OCI-LY7 (cell line): ENCODE data around the gene RPAIN.

Experiments used
- EZH2phosphoT487 ChIP-seq: fragments of 200-600 bp; sonication (generic); IDR thresholded peaks from 2 replicates; pipeline ENCODE4 v1.6.1; 2018; ENCODE audit warnings: low read depth, borderline replicate concordance, mild to moderate bottlenecking, mixed run types, antibody characterized with exemption, low read length, moderate library complexity, mixed read lengths
- TF ChIP-seq, protein P1 (sequence below): fragments of 200-600 bp; sonication (generic); conservative IDR thresholded peaks from 2 replicates; pipeline ENCODE4 v1.5.1; 2014; ENCODE audit warnings: mild to moderate bottlenecking, antibody characterized with exemption, low read length, moderate library complexity, mixed read lengths

DNA sequence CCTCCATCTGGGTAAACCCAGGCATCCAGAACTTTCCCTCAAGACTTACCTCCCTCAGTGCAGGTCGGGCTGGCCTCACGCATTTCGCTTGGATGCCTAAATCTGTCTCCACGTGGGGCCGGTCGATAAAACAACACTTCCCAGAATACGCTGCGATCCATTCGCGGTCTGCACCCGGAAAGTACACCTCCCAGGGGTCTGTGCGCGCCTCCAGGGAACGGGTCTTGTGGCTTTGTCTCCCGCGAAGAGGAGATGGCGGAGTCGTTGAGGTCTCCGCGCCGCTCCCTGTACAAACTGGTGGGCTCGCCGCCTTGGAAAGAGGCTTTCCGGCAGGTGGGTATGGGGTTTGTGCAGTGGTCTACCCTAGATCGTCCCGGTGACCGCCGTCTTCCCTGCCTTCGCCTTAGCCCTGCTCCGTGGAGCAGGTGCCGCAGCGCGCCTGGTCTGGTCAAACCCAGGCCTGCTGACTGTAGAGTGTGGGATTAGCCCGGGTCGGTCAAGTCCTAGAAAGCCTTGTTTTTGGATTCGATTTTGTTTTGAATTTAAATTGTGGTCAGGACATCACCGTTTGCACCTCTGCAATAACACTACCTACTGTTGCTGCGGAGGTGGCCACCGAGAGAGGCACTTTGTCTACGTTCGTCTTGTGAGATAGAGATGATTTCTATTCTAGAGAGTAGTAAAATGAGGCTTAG is at the start of gene RPAIN:
- TF ChIP-seq, protein P1, sequence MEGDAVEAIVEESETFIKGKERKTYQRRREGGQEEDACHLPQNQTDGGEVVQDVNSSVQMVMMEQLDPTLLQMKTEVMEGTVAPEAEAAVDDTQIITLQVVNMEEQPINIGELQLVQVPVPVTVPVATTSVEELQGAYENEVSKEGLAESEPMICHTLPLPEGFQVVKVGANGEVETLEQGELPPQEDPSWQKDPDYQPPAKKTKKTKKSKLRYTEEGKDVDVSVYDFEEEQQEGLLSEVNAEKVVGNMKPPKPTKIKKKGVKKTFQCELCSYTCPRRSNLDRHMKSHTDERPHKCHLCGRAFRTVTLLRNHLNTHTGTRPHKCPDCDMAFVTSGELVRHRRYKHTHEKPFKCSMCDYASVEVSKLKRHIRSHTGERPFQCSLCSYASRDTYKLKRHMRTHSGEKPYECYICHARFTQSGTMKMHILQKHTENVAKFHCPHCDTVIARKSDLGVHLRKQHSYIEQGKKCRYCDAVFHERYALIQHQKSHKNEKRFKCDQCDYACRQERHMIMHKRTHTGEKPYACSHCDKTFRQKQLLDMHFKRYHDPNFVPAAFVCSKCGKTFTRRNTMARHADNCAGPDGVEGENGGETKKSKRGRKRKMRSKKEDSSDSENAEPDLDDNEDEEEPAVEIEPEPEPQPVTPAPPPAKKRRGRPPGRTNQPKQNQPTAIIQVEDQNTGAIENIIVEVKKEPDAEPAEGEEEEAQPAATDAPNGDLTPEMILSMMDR: no peak
- no peak for TF ChIP-seq EZH2phosphoT487
